H9 (cell line): Measurements from ENCODE around the gene KATNB1. TPM values are rescaled to one million over a fixed set of nuclear protein-coding genes. Genes with fewer than 3 reads are reported as not detected.

ENCODE experiments used
- DNase-seq: peaks from one replicate; pipeline ENCODE4 v3.0.0-alpha.2; 2017
- H2AFZ ChIP-seq: one replicate; pipeline ENCODE4 v1.6.1; 2013; ENCODE audit warnings: mild to moderate bottlenecking, low read length, control low read depth, moderate library complexity
- H2AK5ac ChIP-seq: 2 replicates; pipeline ENCODE4 v1.6.1; 2013; ENCODE audit warnings: low read length, control low read depth, mixed read lengths; ENCODE audit not compliant: insufficient read length
- H2BK120ac ChIP-seq: one replicate; pipeline ENCODE4 v1.6.1; 2013; ENCODE audit warnings: low read depth, mild to moderate bottlenecking, low read length, control low read depth, inconsistent platforms; ENCODE audit not compliant: poor library complexity, severe bottlenecking
- H2BK12ac ChIP-seq: 2 replicates; pipeline ENCODE4 v1.6.1; 2013; ENCODE audit warnings: low read length, control low read depth, mixed read lengths, low read depth; ENCODE audit not compliant: insufficient read length
- H2BK15ac ChIP-seq: 2 replicates; pipeline ENCODE4 v1.6.1; 2013; ENCODE audit warnings: low read depth, low read length, control low read depth
- H2BK20ac ChIP-seq: one replicate; pipeline ENCODE4 v1.6.1; 2013; ENCODE audit warnings: low read depth, mild to moderate bottlenecking, low read length, control low read depth, inconsistent platforms; ENCODE audit not compliant: poor library complexity, severe bottlenecking
- H2BK5ac ChIP-seq: 2 replicates; pipeline ENCODE4 v1.6.1; 2013; ENCODE audit warnings: low read length, control low read depth, mixed read lengths; ENCODE audit not compliant: insufficient read length
- H3K14ac ChIP-seq: 2 replicates; pipeline ENCODE4 v1.6.1; 2013; ENCODE audit warnings: low read length, control low read depth; ENCODE audit not compliant: insufficient read depth
- H3K18ac ChIP-seq: 2 replicates; pipeline ENCODE4 v1.6.1; 2013; ENCODE audit warnings: low read depth, mild to moderate bottlenecking, mixed read lengths, low read length, control low read depth; ENCODE audit not compliant: insufficient read length
- H3K23ac ChIP-seq: 2 replicates; pipeline ENCODE4 v1.6.1; 2013; ENCODE audit warnings: low read length, control low read depth, mixed read lengths, low read depth; ENCODE audit not compliant: insufficient read length
- H3K23me2 ChIP-seq: 2 replicates; pipeline ENCODE4 v1.6.1; 2013; ENCODE audit warnings: low read depth, mild to moderate bottlenecking, mixed read lengths, low read length, control low read depth; ENCODE audit not compliant: insufficient read length, poor library complexity, severe bottlenecking
- H3K27ac ChIP-seq: 2 replicates; pipeline ENCODE4 v1.5.1; 2013; ENCODE audit warnings: low read length, control low read depth, mixed read lengths, low read depth; ENCODE audit not compliant: insufficient read length
- H3K27me3 ChIP-seq: 2 replicates; pipeline ENCODE4 v1.6.1; 2013; ENCODE audit warnings: low read length, control low read depth, inconsistent platforms; ENCODE audit not compliant: insufficient read depth
- H3K4ac ChIP-seq: 2 replicates; pipeline ENCODE4 v1.6.1; 2013; ENCODE audit warnings: low read depth, mild to moderate bottlenecking, control low read depth, inconsistent platforms, low read length, moderate library complexity
- H3K4me1 ChIP-seq: 2 replicates; pipeline ENCODE4 v1.6.1; 2013; ENCODE audit warnings: low read length, control low read depth, inconsistent platforms; ENCODE audit not compliant: insufficient read depth
- H3K4me2 ChIP-seq: 2 replicates; pipeline ENCODE4 v1.6.1; 2013; ENCODE audit warnings: low read length, control low read depth, mixed read lengths; ENCODE audit not compliant: insufficient read length, insufficient read depth
- H3K56ac ChIP-seq: 2 replicates; pipeline ENCODE4 v1.6.1; 2013; ENCODE audit warnings: low read depth, mild to moderate bottlenecking, mixed read lengths, low read length, control low read depth; ENCODE audit not compliant: insufficient read length
- H3K79me1 ChIP-seq: 2 replicates; pipeline ENCODE4 v1.6.1; 2013; ENCODE audit warnings: low read depth, mild to moderate bottlenecking, moderate library complexity, low read length, control low read depth, inconsistent platforms; ENCODE audit not compliant: insufficient read depth, poor library complexity, severe bottlenecking
- H3K79me2 ChIP-seq: 2 replicates; pipeline ENCODE4 v1.6.1; 2013; ENCODE audit warnings: low read length, control low read depth, inconsistent platforms; ENCODE audit not compliant: insufficient read depth
- H3K9ac ChIP-seq: 2 replicates; pipeline ENCODE4 v1.6.1; 2013; ENCODE audit warnings: low read length, control low read depth, mixed read lengths; ENCODE audit not compliant: insufficient read length; ENCODE audit errors: extremely low read depth
- H3K9me3 ChIP-seq: one replicate; pipeline ENCODE4 v1.6.1; 2013; ENCODE audit warnings: low read depth, low read length, inconsistent platforms; ENCODE audit not compliant: control insufficient read depth
- H3T11ph ChIP-seq: one replicate; pipeline ENCODE4 v1.6.1; 2013; ENCODE audit warnings: mild to moderate bottlenecking, low read length, control low read depth, inconsistent platforms
- H4K20me1 ChIP-seq: one replicate; pipeline ENCODE4 v1.6.1; 2013; ENCODE audit not compliant: control insufficient read depth, insufficient read length, insufficient read depth
- H4K5ac ChIP-seq: 2 replicates; pipeline ENCODE4 v1.6.1; 2013; ENCODE audit warnings: low read depth, mild to moderate bottlenecking, mixed read lengths, low read length, control low read depth; ENCODE audit not compliant: insufficient read length
- H4K8ac ChIP-seq: replicated peaks from 2 replicates; pipeline ENCODE4 v1.6.1; 2013; ENCODE audit warnings: low read length, control low read depth, mixed read lengths, low read depth; ENCODE audit not compliant: insufficient read length
- H4K91ac ChIP-seq: 2 replicates; pipeline ENCODE4 v1.6.1; 2013; ENCODE audit warnings: low read depth, mild to moderate bottlenecking, moderate library complexity, mixed read lengths, low read length, control low read depth; ENCODE audit not compliant: insufficient read length
- H3K27ac Mint-ChIP-seq, 3 experiments: 2 replicates in 2 of 3; 3 replicates in 1 of 3; pipeline ENCODE4 v1.8.0; 2020 to 2021; ENCODE audit warnings: mixed read lengths in 3 of 3, mild to moderate bottlenecking in 1 of 3, moderate library complexity in 1 of 3
- H3K27me3 Mint-ChIP-seq: 2 replicates; pipeline ENCODE4 v1.8.0; 2021; ENCODE audit warnings: low read depth, mild to moderate bottlenecking, moderate library complexity, mixed read lengths
- H3K36me3 Mint-ChIP-seq, 3 experiments: 2 replicates in 2 of 3; 3 replicates in 1 of 3; pipeline ENCODE4 v1.8.0; 2020 to 2021; ENCODE audit warnings: low read depth in 3 of 3, mixed read lengths in 3 of 3; ENCODE audit not compliant: insufficient read depth in 1 of 3
- H3K4me1 Mint-ChIP-seq, 2 experiments: 2 replicates each; pipeline ENCODE4 v1.8.0; 2020; ENCODE audit warnings: mixed read lengths in 2 of 2
- H3K4me3 Mint-ChIP-seq, 2 experiments: 2 replicates in 1 of 2; 3 replicates in 1 of 2; pipeline ENCODE4 v1.8.0; 2020 to 2021; ENCODE audit warnings: mild to moderate bottlenecking in 2 of 2, mixed read lengths in 2 of 2, moderate library complexity in 1 of 2
- H3K9me3 Mint-ChIP-seq, 2 experiments: 2 replicates in 1 of 2; 3 replicates in 1 of 2; pipeline ENCODE4 v1.8.0; 2020; ENCODE audit warnings: mild to moderate bottlenecking in 2 of 2, mixed read lengths in 2 of 2, moderate library complexity in 1 of 2
- WGBS: extraction: QIAGEN DNeasy Blood & Tissue Kit; methylation state at CpG from one replicate; pipeline ENCODE4 v1.1.7; 2013; ENCODE audit warnings: missing lambda C conversion rate, low lambda C conversion rate, mixed read lengths; ENCODE audit not compliant: insufficient read length; ENCODE audit errors: extremely low coverage; 5-methylcytosine and 5-hydroxymethylcytosine counted together
- total RNA-seq: library from RNA; stranded (reverse); gene quantifications from 2 replicates; pipeline ENCODE4 v1.2.1, GENCODE V29; 2021
- TF ChIP-seq, protein P1 (sequence below): fragments of 200-600 bp; sonication (generic); conservative IDR thresholded peaks from 3 replicates; pipeline ENCODE4 v1.8.0; 2021; ENCODE audit warnings: antibody characterized with exemption, mild to moderate bottlenecking

KATNB1 gene
- total RNA-seq, 1 experiment from 2014 or later, result 29.9 TPM

DNA sequence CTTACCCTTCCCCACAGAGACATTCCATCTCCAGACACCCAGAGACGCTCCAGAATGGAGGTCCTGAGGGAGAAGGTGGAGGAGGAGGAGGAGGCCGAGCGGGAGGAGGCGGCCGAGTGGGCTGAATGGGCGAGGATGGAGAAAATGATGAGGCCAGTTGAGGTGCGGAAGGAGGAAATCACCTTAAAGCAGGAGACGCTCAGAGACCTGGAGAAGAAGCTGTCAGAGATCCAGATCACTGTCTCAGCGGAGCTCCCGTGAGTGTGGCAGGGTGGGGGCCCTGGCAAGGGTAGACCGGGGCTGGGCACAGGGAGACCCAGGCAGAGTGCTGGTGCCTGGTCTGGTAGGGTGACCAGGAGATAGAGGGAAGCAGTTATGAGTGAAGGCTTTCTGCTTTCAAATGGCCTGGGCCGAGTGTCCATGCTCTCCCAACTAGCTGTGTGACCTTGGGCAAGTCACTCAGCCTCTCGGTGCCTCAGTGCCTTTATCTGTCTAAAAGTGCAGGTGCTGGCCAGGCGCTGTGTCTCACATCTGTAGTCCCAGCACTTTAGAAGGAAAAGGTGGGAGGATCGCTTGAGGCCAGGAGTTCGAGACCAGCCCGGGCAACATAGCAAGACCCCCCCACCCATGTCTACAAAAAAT lies 37.6 kb upstream of the KATNB1 start:
- Histone ChIP-seq H3K56ac (no peak overlapping the region), H2BK20ac (no peak overlapping the region), H2BK5ac (no peak overlapping the region), H4K5ac (no peak overlapping the region), H3K27me3 (no peaks in the 10 kb centered on the region), H2BK12ac (no peak overlapping the region), H3K79me2 (no peaks in the 10 kb centered on the region), H3K4me1 (no peaks in the 10 kb centered on the region), H4K20me1 (no peaks in the 10 kb centered on the region), H4K8ac (no peak overlapping the region), H3K9ac (no peak overlapping the region), H2BK120ac (no peak overlapping the region), H2AK5ac (no peak overlapping the region), H3K23me2 (no peaks in the 10 kb centered on the region), H4K91ac (no peak overlapping the region), H3T11ph (no peak overlapping the region), H2AFZ (no peak overlapping the region), H3K9me3 (no peaks in the 10 kb centered on the region), H3K4ac (no peak overlapping the region), H3K23ac (no peak overlapping the region), H3K4me2 (no peak overlapping the region), H3K27ac (no peak overlapping the region), H2BK15ac (no peak overlapping the region), H3K14ac (no peak overlapping the region), H3K79me1 (no peaks in the 10 kb centered on the region), H3K18ac (no peak overlapping the region)
- H3K36me3 Mint-ChIP-seq, result no peaks in the 10 kb centered on the region
- DNase-seq, result no peak
- WGBS, result no CpG with 5 or more reads among the region's 17 CpGs
- no peaks in the 10 kb centered on the region for H3K9me3 Mint-ChIP-seq
- H3K4me3 Mint-ChIP-seq, result no peak overlapping the region; a peak in 1 of 5 replicates
- peaks cover 2 to 12% of the 10 kb centered on the region in 2 experiments for H3K4me1 Mint-ChIP-seq
- peaks cover 3% of the 10 kb centered on the region for H3K27me3 Mint-ChIP-seq
- TF ChIP-seq, protein P1, sequence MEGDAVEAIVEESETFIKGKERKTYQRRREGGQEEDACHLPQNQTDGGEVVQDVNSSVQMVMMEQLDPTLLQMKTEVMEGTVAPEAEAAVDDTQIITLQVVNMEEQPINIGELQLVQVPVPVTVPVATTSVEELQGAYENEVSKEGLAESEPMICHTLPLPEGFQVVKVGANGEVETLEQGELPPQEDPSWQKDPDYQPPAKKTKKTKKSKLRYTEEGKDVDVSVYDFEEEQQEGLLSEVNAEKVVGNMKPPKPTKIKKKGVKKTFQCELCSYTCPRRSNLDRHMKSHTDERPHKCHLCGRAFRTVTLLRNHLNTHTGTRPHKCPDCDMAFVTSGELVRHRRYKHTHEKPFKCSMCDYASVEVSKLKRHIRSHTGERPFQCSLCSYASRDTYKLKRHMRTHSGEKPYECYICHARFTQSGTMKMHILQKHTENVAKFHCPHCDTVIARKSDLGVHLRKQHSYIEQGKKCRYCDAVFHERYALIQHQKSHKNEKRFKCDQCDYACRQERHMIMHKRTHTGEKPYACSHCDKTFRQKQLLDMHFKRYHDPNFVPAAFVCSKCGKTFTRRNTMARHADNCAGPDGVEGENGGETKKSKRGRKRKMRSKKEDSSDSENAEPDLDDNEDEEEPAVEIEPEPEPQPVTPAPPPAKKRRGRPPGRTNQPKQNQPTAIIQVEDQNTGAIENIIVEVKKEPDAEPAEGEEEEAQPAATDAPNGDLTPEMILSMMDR, result no peak
- H3K27ac Mint-ChIP-seq, result no peak overlapping the region
